Stimulated activated CD8-positive, alpha-beta memory T cell treated with anti-CD3 and anti-CD28 coated beads, Interleukin-7, amount 100 ng/mL, for 4 hours (primary cell): Measurements from ENCODE around the gene C1orf159.
A peak's percentile ranks its signal among the peaks of the same experiment; 100 is the strongest.
"Not testable (repeated sequence)": the region's sequence is repeated elsewhere in the genome, so short reads cannot be mapped to it uniquely, and the experiment has no call there.

Experiments
- DNase-seq, 2 donors: peaks; one replicate each; pipeline ENCODE4 v3.0.0-alpha.2; 2020; ENCODE audit warnings: low read depth in 2 of 2

C1orf159 gene

DNA sequence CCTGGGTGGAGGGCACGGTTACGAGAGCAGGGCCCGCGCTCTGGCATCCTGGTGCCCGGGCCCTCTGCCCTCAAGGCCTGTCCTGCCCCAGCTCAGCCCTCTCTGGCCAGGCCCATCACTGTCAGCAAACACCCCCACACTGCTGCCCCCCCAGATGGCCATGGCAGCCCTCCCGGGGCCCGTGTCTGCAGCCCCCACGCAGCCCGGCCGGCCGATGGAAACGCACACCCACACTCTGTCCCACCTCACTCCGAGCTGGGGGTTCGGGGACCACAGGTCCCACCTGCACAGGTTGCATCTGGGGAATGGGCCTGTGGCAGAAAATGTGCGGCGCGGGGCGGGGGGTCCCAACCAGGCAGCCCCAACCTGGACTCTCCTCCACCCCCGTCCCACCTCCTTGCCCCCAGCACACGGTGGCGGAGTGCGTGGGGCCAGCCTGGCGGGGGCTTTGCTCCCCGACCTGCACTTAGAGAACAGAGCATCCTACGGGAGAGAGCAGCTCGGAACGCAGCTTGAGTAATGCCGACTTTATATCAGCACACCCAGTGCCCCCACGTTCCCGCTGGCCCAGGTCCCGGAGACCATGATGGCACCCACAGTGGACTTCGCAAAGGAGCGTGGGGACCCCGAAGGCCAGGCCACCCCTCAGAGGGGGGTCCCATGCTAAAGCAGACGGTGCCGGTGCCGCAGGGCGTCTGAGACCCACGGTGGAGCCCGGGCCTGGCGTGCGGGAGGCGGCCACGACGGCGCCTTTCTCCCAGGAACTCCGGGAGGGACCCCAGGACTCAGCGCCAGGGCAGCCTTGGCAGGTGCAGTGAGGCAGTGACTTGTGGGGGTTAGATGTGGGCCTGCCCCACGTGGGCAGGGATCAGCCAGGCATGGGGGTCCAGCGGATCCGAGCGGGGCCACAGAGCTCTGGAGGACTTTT is 34.3 kb downstream of the C1orf159 start:
- DNase-seq: no peak

GRCh38 chr1:1080951-1081310 is 35.0 kb downstream of the C1orf159 start:
- DNase-seq: no peak

DNA sequence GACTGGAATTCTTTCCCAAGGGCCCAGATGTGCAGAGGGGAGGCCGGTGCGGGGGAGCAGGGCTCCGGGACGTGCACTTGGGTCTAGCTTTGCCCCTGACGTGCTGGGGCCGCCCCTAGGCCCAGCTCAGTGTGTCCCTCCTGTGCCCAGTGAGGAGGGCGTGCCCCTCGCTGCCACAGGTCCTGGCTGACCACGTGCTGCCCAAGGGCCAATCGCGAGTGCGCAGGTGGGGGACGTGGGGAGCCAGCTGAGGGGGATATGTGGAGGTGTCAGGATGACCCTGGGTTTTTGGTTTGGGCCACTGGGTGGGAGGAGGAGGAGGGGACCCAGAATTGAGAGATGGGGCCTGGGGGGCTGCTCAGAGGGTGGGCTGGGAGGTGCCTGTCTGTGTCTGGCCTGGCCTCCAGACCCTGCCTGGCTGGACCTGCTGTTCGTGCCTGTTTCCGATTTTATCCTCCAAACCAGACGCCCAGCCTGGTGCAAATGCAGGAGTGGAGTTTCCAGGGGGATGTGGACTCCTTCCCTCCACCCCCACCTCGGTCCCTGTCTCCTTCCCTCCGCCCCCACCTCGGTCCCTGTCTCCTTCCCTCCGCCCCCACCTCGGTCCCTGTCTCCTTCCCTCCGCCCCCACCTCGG is 35.6 kb downstream of the C1orf159 start:
- no peak for DNase-seq

DNA sequence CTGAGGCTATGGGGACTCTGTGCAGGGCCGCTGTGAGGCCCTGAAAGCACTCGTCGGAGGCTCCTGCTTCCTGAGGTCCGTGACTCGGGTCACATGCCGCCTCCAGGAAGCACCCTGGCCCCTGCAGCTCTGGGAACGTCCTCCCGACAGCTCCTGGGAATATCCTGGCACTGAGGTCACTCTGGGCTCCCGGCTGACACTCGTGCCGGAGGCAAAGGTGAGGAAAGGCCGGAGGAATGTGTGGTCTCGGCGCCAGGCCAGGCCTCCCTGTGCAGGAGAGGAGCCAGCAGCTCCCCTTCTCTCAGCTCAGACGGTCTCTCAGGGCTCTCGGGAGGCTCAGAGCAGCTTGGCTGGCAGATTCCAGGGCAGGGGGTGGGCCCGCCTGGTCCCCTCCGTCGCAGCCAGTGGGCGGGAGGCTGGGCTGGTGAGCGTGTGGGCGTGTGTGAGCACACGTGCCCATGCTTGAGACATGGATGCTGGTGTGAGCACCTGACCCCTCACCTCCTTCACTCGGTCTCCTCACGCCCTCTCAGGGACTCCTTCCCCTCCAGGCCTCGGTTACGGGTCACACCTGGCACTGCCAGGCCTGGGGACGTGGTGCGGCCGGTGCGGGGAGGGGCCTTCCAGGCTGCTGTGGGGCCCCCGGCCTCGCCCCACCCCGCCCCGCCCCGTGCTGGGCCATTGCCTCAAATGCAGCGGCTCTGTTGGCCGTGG is 36.3 kb downstream of the C1orf159 start:
- peak in 1 of 2 donors; percentile 44 for DNase-seq

DNA sequence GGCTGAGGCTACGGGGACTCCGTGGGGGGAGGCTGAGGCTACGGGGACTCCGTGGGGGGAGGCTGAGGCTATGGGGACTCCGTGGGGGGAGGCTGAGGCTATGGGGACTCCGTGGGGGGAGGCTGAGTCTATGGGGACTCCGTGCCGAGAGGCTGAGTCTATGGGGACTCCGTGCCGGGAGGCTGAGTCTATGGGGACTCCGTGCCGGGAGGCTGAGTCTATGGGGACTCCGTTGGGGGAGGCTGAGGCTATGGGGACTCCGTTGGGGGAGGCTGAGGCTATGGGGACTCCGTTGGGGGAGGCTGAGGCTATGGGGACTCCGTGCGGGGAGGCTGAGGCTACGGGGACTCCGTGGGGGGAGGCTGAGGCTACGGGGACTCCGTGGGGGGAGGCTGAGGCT is 38.5 kb downstream of the C1orf159 start:
- DNase-seq: not testable (repeated sequence)

- no peak for DNase-seq
Observed at GRCh38 chr1:1075148-1075935, 40.5 kb downstream of the C1orf159 start.

DNA sequence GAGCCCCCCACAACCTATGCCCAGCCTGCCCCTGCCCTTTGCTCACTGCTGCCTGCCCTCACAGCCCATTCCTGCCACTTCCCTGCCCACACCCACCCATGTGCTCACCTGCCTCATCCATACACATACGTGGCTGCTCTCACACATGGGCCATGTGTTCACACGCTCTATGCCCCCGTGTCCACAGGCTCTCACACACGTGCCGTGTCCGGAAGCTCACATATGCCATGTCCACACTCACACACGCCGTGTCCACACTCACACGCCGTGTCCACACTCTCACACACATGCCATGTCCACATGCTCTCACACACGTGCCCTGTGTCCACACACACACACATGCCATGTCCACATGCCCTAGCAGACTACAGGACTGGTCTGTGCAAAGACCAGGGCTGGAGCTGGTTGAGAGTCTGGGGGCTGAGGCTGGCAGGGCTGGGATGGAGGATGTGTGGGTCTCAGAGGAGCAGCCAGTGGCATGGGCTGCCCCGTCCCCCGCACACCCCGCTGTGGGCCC is 41.2 kb downstream of the C1orf159 start:
- DNase-seq: no peak

DNA sequence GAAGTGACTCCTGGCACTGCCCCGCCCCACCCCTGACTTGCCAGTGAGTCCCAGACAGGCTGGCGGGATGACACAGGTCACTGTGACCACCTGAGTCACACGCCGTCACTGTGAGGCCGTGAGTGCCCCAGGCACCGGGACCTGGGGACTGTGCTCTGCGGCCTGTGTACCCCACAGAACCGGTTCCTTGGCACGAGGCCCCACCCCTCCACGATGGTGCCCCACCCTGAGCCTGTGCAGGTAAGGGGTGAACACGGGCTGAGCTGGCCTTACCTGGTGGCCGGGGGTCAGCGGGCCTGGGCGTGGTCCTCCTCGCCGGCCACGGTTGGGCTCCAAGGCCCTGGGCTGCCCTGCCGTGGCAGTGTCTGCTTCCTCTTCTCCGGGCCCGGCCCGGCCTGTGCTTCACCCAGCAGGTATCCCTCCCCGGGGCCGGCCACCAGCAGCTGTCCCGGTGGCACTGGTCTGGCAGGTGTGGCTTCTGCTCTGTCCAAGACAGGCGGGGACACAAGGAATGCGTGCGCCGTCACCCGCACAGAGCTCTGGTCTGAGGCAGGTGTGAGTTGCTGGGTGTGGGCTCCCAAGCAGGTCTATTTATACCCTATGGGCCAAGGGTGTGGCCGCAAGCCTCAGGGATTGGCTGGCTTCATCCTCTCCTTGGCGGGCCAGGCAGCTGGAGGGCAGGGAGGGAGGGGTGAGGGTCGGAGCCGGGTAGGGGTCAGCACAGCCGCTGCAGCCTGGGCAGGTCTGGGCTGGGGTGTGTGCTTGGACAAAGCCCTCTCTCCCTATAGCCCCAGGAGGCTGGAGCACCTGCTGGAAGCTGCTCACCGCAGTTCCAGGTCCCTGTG is 41.9 kb downstream of the C1orf159 start, which contains the start of gene RNF223:
Gene RNF223 (minus strand): TSS at position 564 of the 845 bp plus-strand sequence. CDS start 1,740 bp downstream, outside the sequence.
- no peak for DNase-seq

GRCh38 chr1:1072849-1073742 is 42.8 kb downstream of the C1orf159 start:
- DNase-seq: no peak

DNA sequence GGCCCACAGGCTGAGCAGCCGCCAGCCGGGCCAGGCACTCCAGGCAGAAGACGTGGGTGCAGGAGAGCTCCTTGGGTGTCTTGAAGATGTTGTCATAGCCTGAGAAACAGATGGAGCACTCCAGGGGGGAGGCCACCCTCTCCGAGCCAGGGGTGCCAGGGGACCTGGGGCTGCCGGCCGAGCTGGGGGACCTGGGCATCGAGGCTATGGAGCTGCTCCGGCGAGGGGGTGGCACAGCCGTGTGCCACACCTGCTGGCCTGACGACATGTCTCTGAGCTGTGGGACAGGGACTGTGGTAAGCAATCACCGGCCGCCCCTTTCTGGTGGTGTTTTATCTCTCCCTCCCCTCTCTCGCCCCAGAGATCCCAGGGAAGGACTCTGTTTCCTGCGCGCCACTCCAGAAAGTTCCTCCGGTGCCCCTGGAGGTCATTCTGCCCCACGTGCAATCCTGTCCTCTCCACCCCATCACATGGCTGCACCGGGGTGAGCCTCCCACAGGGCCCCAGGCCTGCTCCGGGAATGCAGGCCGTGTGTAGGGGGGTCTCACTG is 43.5 kb downstream of the C1orf159 start:
- no peak for DNase-seq

GRCh38 chr1:1071486-1072298 is 44.2 kb downstream of the C1orf159 start:
- no peak for DNase-seq

DNA sequence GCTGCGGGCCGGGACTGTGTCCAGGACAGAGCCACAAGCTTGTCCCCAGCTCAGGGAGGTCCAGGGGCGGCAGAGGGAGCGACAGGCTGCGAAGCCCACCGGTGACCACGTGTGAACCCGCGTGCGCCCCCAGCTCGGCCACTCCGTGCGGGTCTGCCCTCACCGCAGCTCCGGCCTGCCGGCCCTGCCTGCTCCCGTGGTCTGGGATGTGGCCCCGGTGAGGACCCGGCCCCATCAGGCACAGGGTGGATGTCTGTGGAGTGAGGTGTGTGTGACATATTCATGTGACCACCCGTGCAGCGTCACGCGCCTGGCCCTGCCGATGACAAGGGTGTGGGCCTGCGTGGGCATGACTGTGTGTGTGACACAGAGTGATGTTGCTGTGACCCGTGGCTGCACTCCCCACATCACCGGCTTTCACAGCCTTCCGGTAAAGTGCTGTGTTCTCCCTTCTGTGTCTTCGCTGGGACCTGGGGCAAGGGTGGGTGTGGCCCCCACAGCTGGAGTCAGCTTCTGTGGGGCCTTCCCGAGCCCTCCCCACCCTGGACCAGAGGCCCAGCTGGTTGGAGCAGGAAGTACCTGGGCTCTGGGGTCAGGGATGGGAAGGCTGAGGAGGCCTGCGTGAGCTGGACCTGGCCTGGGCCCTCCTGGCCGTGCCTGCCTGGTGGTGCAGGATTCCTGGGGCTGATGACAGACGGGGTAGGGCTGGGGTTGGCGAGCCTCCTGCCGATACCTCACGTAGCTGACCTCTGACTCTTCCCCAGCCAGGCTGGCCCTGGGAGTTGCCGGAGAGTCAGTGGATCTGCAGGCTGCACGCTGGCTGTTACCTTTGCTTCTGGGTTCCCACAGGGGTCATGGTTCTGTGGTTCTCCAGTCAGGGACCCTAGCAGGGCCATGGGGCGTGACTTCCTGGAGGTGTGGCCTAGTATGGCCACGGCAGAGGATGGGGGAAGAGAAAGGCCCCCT is 45.9 kb downstream of the C1orf159 start:
- DNase-seq: no peak

DNA sequence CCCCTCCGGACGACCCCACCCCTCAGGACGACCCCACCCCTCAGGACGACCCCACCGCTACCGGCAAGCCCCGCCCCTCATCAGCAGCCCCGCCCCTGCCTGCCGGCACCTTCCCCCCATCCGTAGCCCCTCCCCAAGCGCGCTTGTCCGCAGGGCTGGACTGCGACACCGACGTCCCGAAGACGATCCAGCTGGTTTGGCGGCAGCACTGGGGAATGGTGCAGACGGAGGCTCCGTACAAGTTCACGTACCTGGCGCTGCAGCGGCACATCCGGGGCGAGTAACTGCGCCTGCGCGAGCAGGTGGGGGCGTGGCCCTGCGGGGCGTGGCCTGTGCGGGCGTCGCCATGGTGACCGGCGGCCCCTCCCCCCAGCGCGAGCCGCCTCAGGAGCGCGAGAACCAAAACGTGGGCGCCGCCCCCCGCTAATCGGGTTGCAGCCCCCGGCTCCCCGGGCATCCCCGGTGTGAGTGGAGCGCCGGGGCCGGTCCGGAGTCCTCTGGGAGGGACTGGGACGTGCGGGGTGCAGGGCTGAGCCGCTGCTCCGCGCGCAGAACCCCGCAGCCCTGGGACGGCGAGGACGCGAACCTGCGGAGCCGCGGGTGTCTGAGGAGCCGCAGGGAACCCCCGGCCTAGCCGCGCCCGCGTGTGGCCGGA is 46.7 kb downstream of the C1orf159 start:
- DNase-seq: peak; percentile 71 to 79

DNA sequence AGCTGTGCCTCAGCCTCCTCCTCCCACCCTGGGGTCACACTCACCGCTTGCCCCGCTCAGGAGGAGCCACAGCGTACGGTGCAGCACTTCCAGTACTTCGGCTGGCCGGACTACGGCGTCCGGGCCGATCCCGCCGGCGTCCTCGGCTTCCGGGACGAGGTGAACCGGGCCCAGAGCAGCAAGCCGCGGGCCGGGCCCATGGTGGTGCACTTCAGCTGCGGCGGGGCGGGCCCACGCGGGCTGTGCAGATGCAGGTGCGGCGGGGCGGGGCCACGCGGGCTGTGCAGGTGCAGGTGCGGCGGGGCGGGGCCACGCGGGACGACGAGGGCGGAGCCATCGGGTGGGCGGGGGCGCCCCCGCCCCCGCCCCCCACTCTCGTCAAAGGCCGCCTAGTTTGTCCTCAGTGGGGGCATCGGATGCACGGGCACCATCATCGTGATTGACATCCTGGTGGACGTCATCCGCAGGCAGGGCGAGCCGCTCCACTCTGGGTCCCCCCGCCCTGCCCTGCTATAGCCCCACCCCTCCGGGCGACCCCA is 47.3 kb downstream of the C1orf159 start:
- peak in 1 of 2 donors; percentile 39 for DNase-seq

DNA sequence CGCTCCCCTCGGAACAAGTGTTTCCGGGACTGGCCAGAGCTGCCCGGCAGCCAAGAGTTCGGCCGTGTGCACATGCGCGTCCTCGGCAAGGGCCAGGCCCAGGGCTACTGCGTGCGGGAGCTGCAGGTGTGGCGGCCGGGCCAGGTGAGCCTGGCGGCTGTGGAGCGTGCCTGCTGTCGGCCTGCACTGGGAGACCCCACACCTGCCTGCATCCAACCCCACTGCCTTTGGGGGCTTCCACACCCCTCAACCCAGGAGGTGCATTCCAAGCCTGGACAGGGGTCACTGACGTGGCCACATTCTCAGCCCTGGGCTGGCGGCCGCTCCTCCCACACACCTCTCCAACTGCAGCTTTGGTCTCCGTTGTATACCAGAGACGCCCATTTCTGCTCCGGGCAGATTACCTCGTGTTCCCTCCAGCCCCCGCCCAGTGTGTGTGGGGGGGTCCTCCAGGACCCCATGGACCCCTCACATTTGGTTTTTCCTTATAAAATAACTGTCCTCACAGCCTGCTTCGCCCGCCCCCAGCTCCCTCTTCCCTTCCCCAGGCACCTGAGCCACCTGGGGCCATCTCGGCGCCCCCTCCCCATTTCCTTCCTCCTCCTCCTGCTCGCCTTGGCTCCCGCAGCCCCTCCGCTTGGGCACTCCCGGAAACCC is 47.9 kb downstream of the C1orf159 start:
- no peak for DNase-seq
